Loucy (cell line): ENCODE data around the gene SYCP2.

Experiments used
- H2AFZ ChIP-seq: fragments of 200-600 bp; sonication (generic); 2 replicates; pipeline ENCODE4 v1.6.0; 2016; ENCODE audit warnings: antibody characterized with exemption, mild to moderate bottlenecking, low read length, moderate library complexity
- H3F3A ChIP-seq: fragments of 200-600 bp; 2 replicates; pipeline ENCODE4 v1.6.0; 2016; ENCODE audit warnings: antibody characterized with exemption, low read depth, mild to moderate bottlenecking
- H3K27me3 ChIP-seq: fragments of 200-600 bp; sonication (generic); 2 replicates; pipeline ENCODE4 v1.6.1; 2014; ENCODE audit warnings: low read length, mild to moderate bottlenecking; ENCODE audit not compliant: insufficient read depth, poor library complexity, severe bottlenecking
- H3K36me3 ChIP-seq: fragments of 200-600 bp; sonication (generic); 2 replicates; pipeline ENCODE4 v1.6.1; 2016; ENCODE audit warnings: low read length; ENCODE audit not compliant: insufficient read depth
- H3K4me1 ChIP-seq: fragments of 200-600 bp; sonication (generic); 2 replicates; pipeline ENCODE4 v1.5.1; 2014; ENCODE audit warnings: low read length, mild to moderate bottlenecking; ENCODE audit not compliant: insufficient read depth, poor library complexity, severe bottlenecking
- H3K4me2 ChIP-seq: fragments of 200-600 bp; sonication (generic); 2 replicates; pipeline ENCODE4 v1.6.0; 2014; ENCODE audit warnings: antibody characterized with exemption, low read length, low read depth, mild to moderate bottlenecking; ENCODE audit not compliant: poor library complexity, severe bottlenecking
- H3K4me3 ChIP-seq: fragments of 200-600 bp; sonication (generic); 2 replicates; pipeline ENCODE4 v1.5.1; 2014; ENCODE audit warnings: low read length, mild to moderate bottlenecking, mixed read lengths; ENCODE audit not compliant: poor library complexity, severe bottlenecking
- H3K79me2 ChIP-seq: fragments of 200-600 bp; sonication (generic); 2 replicates; pipeline ENCODE4 v1.6.1; 2014; ENCODE audit warnings: low read length; ENCODE audit not compliant: insufficient read depth
- H3K9ac ChIP-seq: fragments of 200-600 bp; sonication (generic); 2 replicates; pipeline ENCODE4 v1.6.0; 2014; ENCODE audit warnings: mild to moderate bottlenecking, low read depth, low read length, moderate library complexity; ENCODE audit not compliant: poor library complexity, severe bottlenecking
- H3K9me2 ChIP-seq: fragments of 200-600 bp; sonication (generic); replicated peaks from 2 replicates; pipeline ENCODE4 v1.6.1; 2016; ENCODE audit warnings: low read depth, low read length, mixed read lengths
- H3K9me3 ChIP-seq: fragments of 200-600 bp; sonication (generic); 2 replicates; pipeline ENCODE4 v1.6.1; 2014; ENCODE audit warnings: mild to moderate bottlenecking, antibody characterized with exemption, low read length, low read depth; ENCODE audit not compliant: insufficient read depth
- H4K20me1 ChIP-seq: fragments of 200-600 bp; sonication (generic); 2 replicates; pipeline ENCODE4 v1.6.0; 2014; ENCODE audit warnings: antibody characterized with exemption, low read length, mild to moderate bottlenecking; ENCODE audit not compliant: insufficient read depth, poor library complexity, severe bottlenecking
- CTCF ChIP-seq: fragments of 200-600 bp; sonication (generic); conservative IDR thresholded peaks from 2 replicates; pipeline ENCODE4 v1.5.1; 2014; ENCODE audit warnings: mild to moderate bottlenecking, antibody characterized with exemption, low read length
- EZH2phosphoT487 ChIP-seq: fragments of 200-600 bp; IDR thresholded peaks from 2 replicates; pipeline ENCODE4 v1.6.1; 2018; ENCODE audit warnings: antibody characterized with exemption, mild to moderate bottlenecking, moderate library complexity, borderline replicate concordance

Gene SYCP2

GRCh38 chr20:59831024-59831915, 102.2 kb downstream of the SYCP2 start:
- no peaks in the 10 kb centered on the region for H3F3A ChIP-seq
- H3K9me2 ChIP-seq = no peaks in the 10 kb centered on the region
- H3K36me3 ChIP-seq = peaks cover 6% of the 10 kb centered on the region; the same call in 1 of the 2 replicates
- no peak overlapping the region for H3K4me2 ChIP-seq
- H3K4me3 ChIP-seq = no peak overlapping the region
- H2AFZ ChIP-seq = no peak overlapping the region
- H3K79me2 ChIP-seq = no peaks in the 10 kb centered on the region
- no peaks in the 10 kb centered on the region for H3K27me3 ChIP-seq
- TF ChIP-seq CTCF = no peak
- no peak for TF ChIP-seq EZH2phosphoT487
- no peaks in the 10 kb centered on the region for H3K9me3 ChIP-seq
- H3K4me1 ChIP-seq = no peaks in the 10 kb centered on the region
- H4K20me1 ChIP-seq = peaks cover 4% of the 10 kb centered on the region
- H3K9ac ChIP-seq = no peak overlapping the region

- Histone ChIP-seq H2AFZ (no peak overlapping the region), H3K9me3 (no peaks in the 10 kb centered on the region), H3K4me3 (no peak overlapping the region), H3K27me3 (no peaks in the 10 kb centered on the region), H4K20me1 (peaks cover 4% of the 10 kb centered on the region), H3K79me2 (no peaks in the 10 kb centered on the region), H3K9ac (no peak overlapping the region), H3K4me2 (no peak overlapping the region), H3K9me2 (no peaks in the 10 kb centered on the region), H3K4me1 (no peaks in the 10 kb centered on the region), H3F3A (no peaks in the 10 kb centered on the region), H3K36me3 (peaks cover 6% of the 10 kb centered on the region; the same call in 1 of the 2 replicates)
- TF ChIP-seq EZH2phosphoT487 (no peak), CTCF (no peak)
Measured at GRCh38 chr20:59830665-59831023, 102.8 kb downstream of the SYCP2 start.

- H3K79me2 ChIP-seq = no peaks in the 10 kb centered on the region
- no peaks in the 10 kb centered on the region for H3K4me1 ChIP-seq
- no peaks in the 10 kb centered on the region for H3K27me3 ChIP-seq
- H4K20me1 ChIP-seq = peaks cover 4% of the 10 kb centered on the region
- no peaks in the 10 kb centered on the region for H3F3A ChIP-seq
- H3K9me3 ChIP-seq = no peaks in the 10 kb centered on the region
- H3K36me3 ChIP-seq = peaks cover 10% of the 10 kb centered on the region; the same call in 1 of the 2 replicates
- H2AFZ ChIP-seq = no peak overlapping the region
- H3K9me2 ChIP-seq = no peaks in the 10 kb centered on the region
- no peak overlapping the region for H3K4me2 ChIP-seq
- TF ChIP-seq EZH2phosphoT487 (no peak), CTCF (no peak)
- no peak overlapping the region for H3K4me3 ChIP-seq
- no peak overlapping the region for H3K9ac ChIP-seq
Measured at GRCh38 chr20:59829786-59830664, 103.4 kb downstream of the SYCP2 start.
